ENCODE data around the gene RORB. TPM values are rescaled to one million over a fixed set of nuclear protein-coding genes. Genes with fewer than 3 reads are reported as not detected.

The RORB gene
- total RNA-seq, 1 experiment from 2014 or later = not detected

- Mint-ChIP-seq H3K27me3 (ENCODE audit: insufficient read depth, unreplicated experiment) (peaks cover 7% of the 10 kb centered on the region), H3K9me3 (ENCODE audit: unreplicated experiment) (no peaks in the 10 kb centered on the region)
- H3K4me3 ChIP-seq (ENCODE audit: low read depth, low read length) = no peak overlapping the region
These were observed 1.5 kb downstream of the RORB start for GRCh38 chr9:74498621-74499095.

GRCh38 chr9:74499111-74499601 lies 2.0 kb downstream of the RORB start:
- Histone ChIP-seq H3K27me3 (replicated peaks; ENCODE audit: control insufficient read depth, insufficient read depth, low read length) (no peaks in the 10 kb centered on the region), H3K4me1 (no peaks in the 10 kb centered on the region), H3K9me3 (no peaks in the 10 kb centered on the region), H3K36me3 (ENCODE audit: control insufficient read depth, insufficient read depth, low read length) (no peaks in the 10 kb centered on the region), H3K4me3 (ENCODE audit: low read depth, low read length) (no peak overlapping the region)
- TF ChIP-seq CTCF (IDR thresholded peaks at IDR 0.05; ENCODE audit: insufficient read depth in 1 of 2, low read depth in 1 of 2, low read length in 1 of 2, severe bottlenecking in 1 of 2, unreplicated experiment in 1 of 2) = no peak
- Mint-ChIP-seq H3K4me1 (ENCODE audit: low read depth, unreplicated experiment) (peaks cover 6% of the 10 kb centered on the region), H3K9me3 (ENCODE audit: unreplicated experiment) (no peaks in the 10 kb centered on the region), H3K4me3 (ENCODE audit: unreplicated experiment) (no peak overlapping the region), H3K27me3 (ENCODE audit: insufficient read depth, unreplicated experiment) (peaks cover 7% of the 10 kb centered on the region), H3K36me3 (ENCODE audit: insufficient read depth, unreplicated experiment) (no peaks in the 10 kb centered on the region), H3K27ac (ENCODE audit: unreplicated experiment) (no peak overlapping the region)
- intact Hi-C loops (cut with micrococcal nuclease; ENCODE audit: unreplicated experiment) = no loop called here
- ChIA-PET POLR2A (no interaction called here), CTCF (no interaction called here)
- DNase-seq = no peak
- no TSS peak for BruUV-seq (replicated peaks)

More at GRCh38 chr9:74498621-74499095, 1.5 kb downstream of the RORB start:
- peaks cover 6% of the 10 kb centered on the region for H3K4me1 Mint-ChIP-seq (ENCODE audit: low read depth, unreplicated experiment)
- no peaks in the 10 kb centered on the region for H3K36me3 ChIP-seq (ENCODE audit: control insufficient read depth, insufficient read depth, low read length)
- no peaks in the 10 kb centered on the region for H3K9me3 ChIP-seq
- TF ChIP-seq CTCF (IDR thresholded peaks at IDR 0.05; ENCODE audit: insufficient read depth in 1 of 2, low read depth in 1 of 2, low read length in 1 of 2, severe bottlenecking in 1 of 2, unreplicated experiment in 1 of 2) = no peak
- DNase-seq = no peak
- H3K27ac Mint-ChIP-seq (ENCODE audit: unreplicated experiment) = no peak overlapping the region
- no TSS peak for BruUV-seq (replicated peaks)
- no peaks in the 10 kb centered on the region for H3K27me3 ChIP-seq (replicated peaks; ENCODE audit: control insufficient read depth, insufficient read depth, low read length)
- intact Hi-C loops (cut with micrococcal nuclease; ENCODE audit: unreplicated experiment) = no loop called here
- no peaks in the 10 kb centered on the region for H3K36me3 Mint-ChIP-seq (ENCODE audit: insufficient read depth, unreplicated experiment)
- no peak overlapping the region for H3K4me3 Mint-ChIP-seq (ENCODE audit: unreplicated experiment)
- ChIA-PET CTCF (no interaction called here), POLR2A (no interaction called here)
- no peaks in the 10 kb centered on the region for H3K4me1 ChIP-seq

- BruUV-seq (replicated peaks) = no TSS peak
- Mint-ChIP-seq H3K27me3 (ENCODE audit: insufficient read depth, unreplicated experiment) (peaks cover 7% of the 10 kb centered on the region), H3K4me1 (ENCODE audit: low read depth, unreplicated experiment) (peaks cover 6% of the 10 kb centered on the region), H3K9me3 (ENCODE audit: unreplicated experiment) (no peaks in the 10 kb centered on the region), H3K4me3 (ENCODE audit: unreplicated experiment) (no peak overlapping the region), H3K27ac (ENCODE audit: unreplicated experiment) (no peak overlapping the region), H3K36me3 (ENCODE audit: insufficient read depth, unreplicated experiment) (no peaks in the 10 kb centered on the region)
- ChIA-PET POLR2A (no interaction called here), CTCF (no interaction called here)
- Histone ChIP-seq H3K4me1 (no peaks in the 10 kb centered on the region), H3K27me3 (replicated peaks; ENCODE audit: control insufficient read depth, insufficient read depth, low read length) (no peaks in the 10 kb centered on the region), H3K36me3 (ENCODE audit: control insufficient read depth, insufficient read depth, low read length) (no peaks in the 10 kb centered on the region), H3K9me3 (no peaks in the 10 kb centered on the region), H3K4me3 (ENCODE audit: low read depth, low read length) (no peak overlapping the region)
- TF ChIP-seq CTCF (IDR thresholded peaks at IDR 0.05; ENCODE audit: insufficient read depth in 1 of 2, low read depth in 1 of 2, low read length in 1 of 2, severe bottlenecking in 1 of 2, unreplicated experiment in 1 of 2) = no peak
- no peak for DNase-seq
- intact Hi-C loops (cut with micrococcal nuclease; ENCODE audit: unreplicated experiment) = no loop called here
These were observed 2.8 kb downstream of the RORB start for GRCh38 chr9:74499770-74500583.
